ENCODE results near the gene FBXL15. TPM values are rescaled to one million over a fixed set of nuclear protein-coding genes. Genes with fewer than 3 reads are reported as not detected.

The FBXL15 gene
- total and polyA plus RNA-seq, 4 donors, result 9.4 to 40.4 (median 18.6) TPM

DNA sequence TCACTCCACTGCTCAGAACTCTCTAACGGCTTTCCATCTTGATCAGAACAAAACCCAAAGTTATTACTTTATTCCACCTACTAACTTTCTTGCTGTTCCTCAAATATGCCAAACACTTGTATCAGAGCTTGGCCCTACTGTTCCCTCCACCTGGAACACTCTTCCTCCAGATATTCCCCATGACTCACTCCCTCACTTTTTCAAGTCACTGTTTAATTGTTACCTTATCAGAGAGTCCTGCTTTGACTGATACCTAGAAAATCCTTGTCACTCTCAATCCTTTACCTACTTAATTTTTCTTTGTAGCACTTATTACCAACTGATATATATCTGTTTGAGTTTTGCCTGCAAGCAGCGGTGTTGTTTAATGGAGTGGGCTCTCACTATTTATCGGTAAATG is 30.7 kb upstream of the FBXL15 start:
- Histone ChIP-seq H3K27me3 (ENCODE audit: control insufficient read depth in 3 of 3, insufficient read depth in 3 of 3, low read length in 2 of 3) (peaks cover 0 to 11% (median 9%) of the 10 kb centered on the region in 3 donors), H3K27ac (ENCODE audit: low read depth in 1 of 2, low read length in 1 of 2) (no peak overlapping the region), H3K9me3 (ENCODE audit: control insufficient read depth in 4 of 4, insufficient read depth in 3 of 4, low read length in 3 of 4) (no peaks in the 10 kb centered on the region), H3K4me3 (no peak overlapping the region), H3K36me3 (ENCODE audit: control insufficient read depth in 4 of 4, insufficient read depth in 4 of 4, low read length in 4 of 4) (no peaks in the 10 kb centered on the region), H3K9ac (ENCODE audit: insufficient read depth in 1 of 2, low read length in 2 of 2) (no peak overlapping the region), H3K4me1 (ENCODE audit: control insufficient read depth in 5 of 5, insufficient read depth in 5 of 5, low read length in 5 of 5) (peaks cover 0 to 10% (median 5%) of the 10 kb centered on the region in 5 donors)
- DNase-seq (no peak), ATAC-seq (ENCODE audit: insufficient read depth, low FRiP score) (no peak)
- 90 to 94% methylated on average over 3 of the region's 3 CpGs for WGBS, 2 donors
- TF ChIP-seq, protein P1, sequence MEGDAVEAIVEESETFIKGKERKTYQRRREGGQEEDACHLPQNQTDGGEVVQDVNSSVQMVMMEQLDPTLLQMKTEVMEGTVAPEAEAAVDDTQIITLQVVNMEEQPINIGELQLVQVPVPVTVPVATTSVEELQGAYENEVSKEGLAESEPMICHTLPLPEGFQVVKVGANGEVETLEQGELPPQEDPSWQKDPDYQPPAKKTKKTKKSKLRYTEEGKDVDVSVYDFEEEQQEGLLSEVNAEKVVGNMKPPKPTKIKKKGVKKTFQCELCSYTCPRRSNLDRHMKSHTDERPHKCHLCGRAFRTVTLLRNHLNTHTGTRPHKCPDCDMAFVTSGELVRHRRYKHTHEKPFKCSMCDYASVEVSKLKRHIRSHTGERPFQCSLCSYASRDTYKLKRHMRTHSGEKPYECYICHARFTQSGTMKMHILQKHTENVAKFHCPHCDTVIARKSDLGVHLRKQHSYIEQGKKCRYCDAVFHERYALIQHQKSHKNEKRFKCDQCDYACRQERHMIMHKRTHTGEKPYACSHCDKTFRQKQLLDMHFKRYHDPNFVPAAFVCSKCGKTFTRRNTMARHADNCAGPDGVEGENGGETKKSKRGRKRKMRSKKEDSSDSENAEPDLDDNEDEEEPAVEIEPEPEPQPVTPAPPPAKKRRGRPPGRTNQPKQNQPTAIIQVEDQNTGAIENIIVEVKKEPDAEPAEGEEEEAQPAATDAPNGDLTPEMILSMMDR (IDR thresholded peaks at IDR 0.05; ENCODE audit: control extremely low read depth, extremely low read depth), result no peak

DNA sequence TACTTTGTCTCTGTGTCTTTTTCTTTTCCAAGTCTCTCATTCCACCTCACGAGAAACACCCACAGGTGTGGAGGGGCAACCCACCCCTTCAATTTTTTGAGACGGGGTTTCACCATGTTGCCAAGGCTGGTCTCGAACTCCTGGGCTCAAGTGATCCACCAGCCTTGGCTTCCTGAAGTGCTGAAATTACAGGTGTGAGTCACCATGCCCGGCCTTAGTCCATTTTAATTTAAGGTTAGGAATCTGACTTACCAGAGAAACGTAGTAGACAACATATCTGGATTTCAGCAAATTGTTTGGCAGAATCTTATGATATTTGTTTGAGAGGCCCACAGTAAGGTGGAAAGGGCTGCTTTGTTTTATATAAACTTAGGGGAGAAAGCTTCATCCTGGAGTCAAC is 28.3 kb upstream of the FBXL15 start:
- Histone ChIP-seq H3K36me3 (ENCODE audit: control insufficient read depth in 4 of 4, insufficient read depth in 4 of 4, low read length in 4 of 4) (peaks cover 0 to under 1% (median 0%) of the 10 kb centered on the region in 4 donors), H3K27me3 (ENCODE audit: control insufficient read depth in 3 of 3, insufficient read depth in 3 of 3, low read length in 2 of 3) (peaks cover 0 to 11% (median 9%) of the 10 kb centered on the region in 3 donors), H3K27ac (ENCODE audit: low read depth in 1 of 2, low read length in 1 of 2) (no peak overlapping the region), H3K4me3 (no peak overlapping the region), H3K4me1 (ENCODE audit: control insufficient read depth in 5 of 5, insufficient read depth in 5 of 5, low read length in 5 of 5) (peaks cover 0 to 14% (median 9%) of the 10 kb centered on the region in 5 donors), H3K9me3 (ENCODE audit: control insufficient read depth in 4 of 4, insufficient read depth in 3 of 4, low read length in 3 of 4) (no peaks in the 10 kb centered on the region), H3K9ac (ENCODE audit: insufficient read depth in 1 of 2, low read length in 2 of 2) (no peak overlapping the region)
- 77 to 90% methylated on average over 5 of the region's 5 CpGs for WGBS, 2 donors
- DNase-seq, result peak in 1 of 3 donors; percentile 2
- TF ChIP-seq, protein P1 (IDR thresholded peaks at IDR 0.05; ENCODE audit: control extremely low read depth, extremely low read depth), result no peak
- no peak for ATAC-seq (ENCODE audit: insufficient read depth, low FRiP score)

DNA sequence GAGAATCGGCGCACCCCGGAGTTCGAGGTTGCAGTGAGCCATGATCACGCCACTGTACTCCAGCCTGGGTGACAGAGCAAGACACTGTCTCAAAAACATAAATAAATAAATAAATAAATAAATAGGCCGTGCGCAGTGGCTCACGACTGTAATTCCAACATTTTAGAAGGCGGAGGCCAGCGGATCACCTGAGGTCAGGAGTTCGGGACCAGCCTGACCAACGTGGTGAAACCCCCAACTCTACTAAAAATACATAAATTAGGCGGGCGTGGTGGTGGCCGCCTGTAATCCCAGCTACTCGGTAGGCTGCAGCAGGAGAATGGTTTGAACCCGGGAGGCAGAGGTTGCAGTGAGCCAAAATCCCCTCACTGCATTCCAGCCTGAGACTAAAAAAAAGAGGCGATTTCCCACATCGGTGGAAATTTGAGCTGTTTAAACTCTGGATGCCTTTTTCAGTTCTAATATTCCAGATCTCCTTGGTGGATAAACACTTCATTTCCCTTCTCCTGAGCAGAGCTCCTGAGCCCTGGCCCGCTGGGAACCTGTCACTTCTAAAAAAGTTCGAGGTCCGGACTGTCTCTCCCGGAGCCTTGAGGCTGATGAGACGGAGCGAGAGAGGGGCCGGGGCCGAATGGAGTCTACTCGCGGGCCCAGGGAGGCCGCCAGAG is 27.1 kb upstream of the FBXL15 start:
- Histone ChIP-seq H3K27ac (ENCODE audit: low read depth in 1 of 2, low read length in 1 of 2) (peak overlapping the region; percentile 94 to 99), H3K9ac (ENCODE audit: insufficient read depth in 1 of 2, low read length in 2 of 2) (peak overlapping the region in 1 of 2 donors; percentile 82), H3K9me3 (ENCODE audit: control insufficient read depth in 4 of 4, insufficient read depth in 3 of 4, low read length in 3 of 4) (no peaks in the 10 kb centered on the region), H3K4me1 (ENCODE audit: control insufficient read depth in 5 of 5, insufficient read depth in 5 of 5, low read length in 5 of 5) (peaks cover 0 to 14% (median 9%) of the 10 kb centered on the region in 5 donors), H3K36me3 (ENCODE audit: control insufficient read depth in 4 of 4, insufficient read depth in 4 of 4, low read length in 4 of 4) (peaks cover 0 to 11% (median 0%) of the 10 kb centered on the region in 4 donors), H3K27me3 (ENCODE audit: control insufficient read depth in 3 of 3, insufficient read depth in 3 of 3, low read length in 2 of 3) (peaks cover 0 to 11% (median 9%) of the 10 kb centered on the region in 3 donors), H3K4me3 (no peak overlapping the region)
- WGBS, 2 donors, result 32 to 36% methylated on average over 30 of the region's 30 CpGs
- TF ChIP-seq, protein P1 (IDR thresholded peaks at IDR 0.05; ENCODE audit: control extremely low read depth, extremely low read depth), result no peak
- DNase-seq (no peak), ATAC-seq (ENCODE audit: insufficient read depth, low FRiP score) (no peak)
